Thoracic aorta (tissue), 2 donors: Measurements from ENCODE around the gene SCD. TPM values are rescaled to one million over a fixed set of nuclear protein-coding genes. Genes with fewer than 3 reads are reported as not detected.
A peak's percentile ranks its signal among the peaks of the same experiment; 100 is the strongest.
"Not testable (repeated sequence)": the region's sequence is repeated elsewhere in the genome, so short reads cannot be mapped to it uniquely, and the experiment has no call there.

ENCODE experiments used
- ATAC-seq: fragments of 150-250 bp; one replicate; pipeline ENCODE4 v1.8.0; 2017; ENCODE audit warnings: low read depth; ENCODE audit not compliant: insufficient number of reproducible peaks, low FRiP score
- DNase-seq: peaks from one replicate; pipeline ENCODE4 v3.0.0-alpha.2; 2020; ENCODE audit warnings: low spot score
- H3K27ac ChIP-seq, 2 donors: fragments of 200-600 bp; sonication (generic); 1 replicate in 1 of 2; 2 replicates in 1 of 2; pipeline ENCODE4 v1.5.1; 2016; ENCODE audit warnings: mild to moderate bottlenecking in 2 of 2, moderate library complexity in 2 of 2
- H3K27me3 ChIP-seq: fragments of 200-600 bp; sonication (generic); replicated peaks from 2 replicates; pipeline ENCODE4 v1.6.0; 2016; ENCODE audit warnings: mild to moderate bottlenecking; ENCODE audit not compliant: insufficient read depth
- H3K36me3 ChIP-seq: fragments of 200-600 bp; sonication (generic); one replicate; pipeline ENCODE4 v1.5.1; 2016
- H3K4me1 ChIP-seq, 2 donors: fragments of 200-600 bp; sonication (generic); 1 replicate in 1 of 2; 2 replicates in 1 of 2; pipeline versions ENCODE4 v1.5.1 to v1.6.0; 2016; ENCODE audit warnings: low read depth in 2 of 2, mild to moderate bottlenecking in 1 of 2; ENCODE audit not compliant: control insufficient read depth in 1 of 2
- H3K4me3 ChIP-seq: fragments of 200-600 bp; sonication (generic); 2 replicates; pipeline ENCODE4 v1.5.1; 2016; ENCODE audit warnings: mild to moderate bottlenecking
- H3K9me3 ChIP-seq: fragments of 200-600 bp; sonication (generic); 2 replicates; pipeline ENCODE4 v1.5.1; 2016
- total RNA-seq, 2 donors: library from RNA; depleted of rRNA; stranded (reverse); fragments of >200 nt; gene quantifications; one replicate each; pipeline versions ENCODE4 v1.1.0 to v1.2.3, GENCODE V29; 2016
- TF ChIP-seq, protein P1 (sequence below): fragments of 200-600 bp; sonication (generic); IDR thresholded peaks from one replicate; pipeline ENCODE4 v1.5.1; 2019; ENCODE audit warnings: antibody characterized with exemption

The SCD gene
- total RNA-seq, 2 donors from 2014 or later, result 12.8 to 16.7 TPM

- H3K9me3 ChIP-seq, result no peaks in the 10 kb centered on the region
- H3K36me3 ChIP-seq, result no peaks in the 10 kb centered on the region
- ATAC-seq (no peak), DNase-seq (no peak)
- TF ChIP-seq, protein P1, sequence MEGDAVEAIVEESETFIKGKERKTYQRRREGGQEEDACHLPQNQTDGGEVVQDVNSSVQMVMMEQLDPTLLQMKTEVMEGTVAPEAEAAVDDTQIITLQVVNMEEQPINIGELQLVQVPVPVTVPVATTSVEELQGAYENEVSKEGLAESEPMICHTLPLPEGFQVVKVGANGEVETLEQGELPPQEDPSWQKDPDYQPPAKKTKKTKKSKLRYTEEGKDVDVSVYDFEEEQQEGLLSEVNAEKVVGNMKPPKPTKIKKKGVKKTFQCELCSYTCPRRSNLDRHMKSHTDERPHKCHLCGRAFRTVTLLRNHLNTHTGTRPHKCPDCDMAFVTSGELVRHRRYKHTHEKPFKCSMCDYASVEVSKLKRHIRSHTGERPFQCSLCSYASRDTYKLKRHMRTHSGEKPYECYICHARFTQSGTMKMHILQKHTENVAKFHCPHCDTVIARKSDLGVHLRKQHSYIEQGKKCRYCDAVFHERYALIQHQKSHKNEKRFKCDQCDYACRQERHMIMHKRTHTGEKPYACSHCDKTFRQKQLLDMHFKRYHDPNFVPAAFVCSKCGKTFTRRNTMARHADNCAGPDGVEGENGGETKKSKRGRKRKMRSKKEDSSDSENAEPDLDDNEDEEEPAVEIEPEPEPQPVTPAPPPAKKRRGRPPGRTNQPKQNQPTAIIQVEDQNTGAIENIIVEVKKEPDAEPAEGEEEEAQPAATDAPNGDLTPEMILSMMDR, result no peak
- peaks cover 19 to 41% of the 10 kb centered on the region in 2 donors for H3K4me1 ChIP-seq
- peak overlapping the region; percentile 90 for H3K4me3 ChIP-seq
- H3K27ac ChIP-seq, result peak overlapping the region; percentile 75 to 99
- H3K27me3 ChIP-seq, result no peaks in the 10 kb centered on the region
Measured at GRCh38 chr10:100372415-100373297, 25.6 kb downstream of the SCD start.

DNA sequence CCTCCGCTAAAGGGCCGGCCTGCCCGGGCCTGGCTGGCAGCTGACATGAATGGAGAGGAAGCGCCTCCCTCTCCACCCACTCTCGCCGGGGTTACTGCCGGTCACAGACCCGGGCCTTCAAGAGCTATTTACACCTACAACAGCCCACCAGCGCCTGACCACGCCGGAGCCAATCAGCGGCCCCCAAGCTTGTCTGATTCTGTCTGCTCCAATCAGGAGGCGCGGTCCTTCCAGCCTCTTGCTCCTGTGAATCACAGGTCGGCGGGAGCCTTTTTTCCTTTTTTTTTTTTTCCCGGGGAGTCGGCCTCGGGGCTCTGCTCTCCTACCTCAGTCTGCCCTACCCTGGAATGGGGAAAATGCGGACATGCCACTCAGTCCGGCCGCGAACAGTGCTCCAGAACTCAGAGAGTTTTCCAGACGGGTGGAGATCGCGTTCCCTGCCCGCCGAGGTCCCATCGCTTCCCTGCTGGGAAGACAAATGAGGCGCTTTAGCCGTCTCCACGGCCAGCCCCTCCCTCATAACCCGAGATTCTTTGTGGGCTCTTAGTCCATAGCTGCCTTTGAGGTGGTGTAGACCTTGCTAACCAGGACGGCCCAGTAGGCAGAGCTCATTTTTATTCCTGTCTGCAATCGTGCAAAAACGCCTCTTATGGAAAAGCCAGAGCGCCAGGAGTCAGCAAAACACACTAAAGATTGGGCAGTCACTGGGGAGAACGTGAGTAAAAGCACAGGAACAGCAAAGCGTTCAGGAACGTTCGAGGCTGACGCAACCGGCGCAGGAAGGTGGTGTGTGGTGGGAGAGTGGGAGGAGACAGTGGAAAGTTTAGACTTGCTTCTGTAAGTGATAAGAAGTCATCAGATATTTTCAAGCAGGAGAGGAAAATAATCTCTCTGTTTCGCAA lies 26.5 kb downstream of the SCD start:
- peaks cover 19 to 41% of the 10 kb centered on the region in 2 donors for H3K4me1 ChIP-seq
- H3K9me3 ChIP-seq, result no peaks in the 10 kb centered on the region
- ATAC-seq, result peak; percentile 95
- H3K4me3 ChIP-seq, result peak overlapping the region; percentile 90
- TF ChIP-seq, protein P1, result no peak
- H3K36me3 ChIP-seq, result no peaks in the 10 kb centered on the region
- H3K27me3 ChIP-seq, result no peaks in the 10 kb centered on the region
- DNase-seq, result peak; percentile 98
- peak overlapping the region; percentile 96 to 99 for H3K27ac ChIP-seq

DNA sequence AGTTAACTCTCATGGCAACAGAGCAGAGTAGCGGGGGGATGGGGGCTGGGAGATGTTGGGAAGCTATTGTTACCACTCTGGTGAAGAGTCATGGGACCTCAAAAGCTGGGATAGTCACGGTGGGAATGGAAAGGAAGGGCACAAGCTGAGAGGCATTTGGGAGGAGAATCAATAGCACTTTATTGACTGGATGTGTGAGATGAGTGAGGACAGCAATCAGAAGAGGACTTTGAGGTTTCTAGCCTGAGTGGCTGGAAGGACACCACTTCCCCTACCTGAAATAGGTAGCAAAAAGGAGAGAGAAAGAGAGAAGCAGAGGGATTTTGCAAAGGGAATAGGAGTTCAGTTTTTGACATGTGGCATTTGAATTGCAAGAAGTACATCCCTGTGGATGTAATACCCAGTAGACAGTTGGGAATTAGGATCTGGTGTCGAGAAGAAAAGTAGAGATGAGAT lies 27.2 kb downstream of the SCD start:
- Histone ChIP-seq H3K27me3 (no peaks in the 10 kb centered on the region), H3K4me3 (peak overlapping the region; percentile 90), H3K4me1 (peaks cover 19 to 41% of the 10 kb centered on the region in 2 donors), H3K9me3 (no peaks in the 10 kb centered on the region), H3K36me3 (no peaks in the 10 kb centered on the region), H3K27ac (peak overlapping the region; percentile 96 to 99)
- ATAC-seq (no peak), DNase-seq (no peak)
- TF ChIP-seq, protein P1, result no peak

GRCh38 chr10:100374677-100375353 lies 27.8 kb downstream of the SCD start:
- H3K27ac ChIP-seq, result peak overlapping the region; percentile 96 to 99
- H3K4me1 ChIP-seq, result peaks cover 19 to 41% of the 10 kb centered on the region in 2 donors
- DNase-seq, ATAC-seq, H3K36me3 ChIP-seq, H3K27me3 ChIP-seq, H3K9me3 ChIP-seq: not testable (repeated sequence)
- peak overlapping the region; percentile 90 for H3K4me3 ChIP-seq

DNA sequence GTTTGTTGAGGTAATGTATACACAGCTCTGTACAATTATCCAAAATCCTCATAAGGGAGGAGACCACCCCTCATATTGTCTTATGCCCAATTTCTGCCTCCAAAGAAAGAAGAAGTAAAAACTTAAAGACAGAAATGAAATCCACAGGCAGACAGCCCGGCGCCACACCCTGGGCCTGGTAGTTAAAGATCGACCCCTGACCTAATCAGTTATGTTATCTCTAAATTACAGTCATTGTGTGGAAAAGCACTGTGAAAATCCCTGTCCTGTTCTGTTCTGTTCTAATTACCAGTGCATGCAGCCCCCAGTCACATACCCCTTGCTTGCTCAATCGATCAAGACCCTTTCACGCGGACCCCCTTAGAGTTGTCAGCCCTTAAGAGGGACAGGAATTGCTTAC lies 29.6 kb downstream of the SCD start:
- H3K4me3 ChIP-seq, H3K36me3 ChIP-seq, ATAC-seq, DNase-seq, H3K27ac ChIP-seq, H3K27me3 ChIP-seq, H3K9me3 ChIP-seq: not testable (repeated sequence)
- peaks cover 18 to 25% of the 10 kb centered on the region in 2 donors for H3K4me1 ChIP-seq
